DOHH2 (cell line): Measurements from ENCODE around the gene EFCAB13.
"Not testable (repeated sequence)": the region's sequence is repeated elsewhere in the genome, so short reads cannot be mapped to it uniquely, and the experiment has no call there.

Source experiments
- H3F3A ChIP-seq: fragments of 200-600 bp; sonication (generic), shearing (Covaris generic); 2 replicates; pipeline ENCODE4 v1.6.0; 2016; ENCODE audit warnings: antibody characterized with exemption, mild to moderate bottlenecking; ENCODE audit not compliant: control insufficient read depth, insufficient read depth
- H3K27ac ChIP-seq: fragments of 200-600 bp; sonication (generic); 2 replicates; pipeline ENCODE4 v1.5.1; 2014; ENCODE audit warnings: low read depth, mild to moderate bottlenecking, low read length, moderate library complexity
- H3K27me3 ChIP-seq: fragments of 200-600 bp; sonication (generic); 2 replicates; pipeline ENCODE4 v1.6.1; 2014; ENCODE audit warnings: mild to moderate bottlenecking, low read length, mixed read lengths; ENCODE audit not compliant: control insufficient read depth
- H3K36me3 ChIP-seq: fragments of 200-600 bp; sonication (generic); 2 replicates; pipeline ENCODE4 v1.6.1; 2014; ENCODE audit warnings: mild to moderate bottlenecking, low read length, moderate library complexity, mixed read lengths; ENCODE audit not compliant: control insufficient read depth
- H3K4me1 ChIP-seq: fragments of 200-600 bp; sonication (generic); 2 replicates; pipeline ENCODE4 v1.6.1; 2014; ENCODE audit warnings: mild to moderate bottlenecking, low read length, mixed read lengths; ENCODE audit not compliant: control insufficient read depth
- H3K4me2 ChIP-seq: fragments of 200-600 bp; sonication (generic); 2 replicates; pipeline ENCODE4 v1.6.0; 2014; ENCODE audit warnings: mild to moderate bottlenecking, low read length, moderate library complexity
- H3K4me3 ChIP-seq: fragments of 200-600 bp; sonication (generic); 2 replicates; pipeline ENCODE4 v1.5.1; 2014; ENCODE audit warnings: mild to moderate bottlenecking, low read length, mixed read lengths
- H3K79me2 ChIP-seq: fragments of 200-600 bp; sonication (generic); 2 replicates; pipeline ENCODE4 v1.6.1; 2014; ENCODE audit warnings: mild to moderate bottlenecking, low read length, mixed read lengths; ENCODE audit not compliant: control insufficient read depth
- H3K9me2 ChIP-seq: fragments of 200-600 bp; sonication (generic); replicated peaks from 2 replicates; pipeline ENCODE4 v1.6.1; 2014; ENCODE audit warnings: mild to moderate bottlenecking, low read length, mixed read lengths; ENCODE audit not compliant: control insufficient read depth
- H3K9me3 ChIP-seq: fragments of 200-600 bp; sonication (generic); 2 replicates; pipeline ENCODE4 v1.6.1; 2014; ENCODE audit warnings: antibody characterized with exemption, low read length, mixed read lengths; ENCODE audit not compliant: control insufficient read depth, insufficient read depth
- H4K20me1 ChIP-seq: fragments of 200-600 bp; sonication (generic); 2 replicates; pipeline ENCODE4 v1.6.0; 2014; ENCODE audit warnings: low read depth, mild to moderate bottlenecking, antibody characterized with exemption, low read length, moderate library complexity; ENCODE audit not compliant: control insufficient read depth, insufficient read depth
- EZH2phosphoT487 ChIP-seq: fragments of 200-600 bp; sonication (generic); IDR thresholded peaks from 2 replicates; pipeline ENCODE4 v1.6.1; 2017; ENCODE audit warnings: borderline replicate concordance, mild to moderate bottlenecking, antibody characterized with exemption, low read length, moderate library complexity, mixed read lengths
- TF ChIP-seq, protein P1 (sequence below): fragments of 200-600 bp; sonication (generic); IDR thresholded peaks from one replicate; pipeline ENCODE4 v1.5.1; 2014; ENCODE audit warnings: antibody characterized with exemption, mild to moderate bottlenecking, low read depth, low read length; ENCODE audit not compliant: poor library complexity, severe bottlenecking

EFCAB13 gene

DNA sequence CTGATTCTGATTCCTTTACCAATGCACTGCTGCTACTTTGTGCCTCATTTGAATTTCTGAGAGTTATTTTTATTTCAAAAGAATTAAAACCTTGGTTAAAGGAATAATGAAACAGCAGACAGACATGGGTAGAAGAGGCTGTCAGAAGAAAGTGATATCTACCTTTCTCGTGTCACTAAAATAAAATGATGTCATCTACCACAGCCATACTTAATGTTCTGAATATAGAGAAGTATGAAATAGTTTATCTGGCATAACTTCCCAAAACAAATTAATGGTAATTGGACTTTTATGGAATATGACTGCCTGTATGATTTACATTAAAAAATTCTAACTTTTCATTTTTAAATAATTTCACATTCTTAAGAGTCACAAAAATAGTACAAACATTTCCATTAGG is 52.5 kb downstream of the EFCAB13 start:
- H3K79me2 ChIP-seq: no peaks in the 10 kb centered on the region
- no peak overlapping the region for H3K4me3 ChIP-seq
- TF ChIP-seq, protein P1, sequence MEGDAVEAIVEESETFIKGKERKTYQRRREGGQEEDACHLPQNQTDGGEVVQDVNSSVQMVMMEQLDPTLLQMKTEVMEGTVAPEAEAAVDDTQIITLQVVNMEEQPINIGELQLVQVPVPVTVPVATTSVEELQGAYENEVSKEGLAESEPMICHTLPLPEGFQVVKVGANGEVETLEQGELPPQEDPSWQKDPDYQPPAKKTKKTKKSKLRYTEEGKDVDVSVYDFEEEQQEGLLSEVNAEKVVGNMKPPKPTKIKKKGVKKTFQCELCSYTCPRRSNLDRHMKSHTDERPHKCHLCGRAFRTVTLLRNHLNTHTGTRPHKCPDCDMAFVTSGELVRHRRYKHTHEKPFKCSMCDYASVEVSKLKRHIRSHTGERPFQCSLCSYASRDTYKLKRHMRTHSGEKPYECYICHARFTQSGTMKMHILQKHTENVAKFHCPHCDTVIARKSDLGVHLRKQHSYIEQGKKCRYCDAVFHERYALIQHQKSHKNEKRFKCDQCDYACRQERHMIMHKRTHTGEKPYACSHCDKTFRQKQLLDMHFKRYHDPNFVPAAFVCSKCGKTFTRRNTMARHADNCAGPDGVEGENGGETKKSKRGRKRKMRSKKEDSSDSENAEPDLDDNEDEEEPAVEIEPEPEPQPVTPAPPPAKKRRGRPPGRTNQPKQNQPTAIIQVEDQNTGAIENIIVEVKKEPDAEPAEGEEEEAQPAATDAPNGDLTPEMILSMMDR: no peak
- no peak for TF ChIP-seq EZH2phosphoT487
- H3K27ac ChIP-seq: no peak overlapping the region
- no peak overlapping the region for H3K4me2 ChIP-seq
- H3K9me2 ChIP-seq: no peaks in the 10 kb centered on the region
- peaks cover 12% of the 10 kb centered on the region for H3K27me3 ChIP-seq
- H4K20me1 ChIP-seq: no peaks in the 10 kb centered on the region
- no peaks in the 10 kb centered on the region for H3K36me3 ChIP-seq
- H3K4me1 ChIP-seq: no peaks in the 10 kb centered on the region
- H3F3A ChIP-seq: no peaks in the 10 kb centered on the region
- no peaks in the 10 kb centered on the region; the same call in 1 of the 2 replicates for H3K9me3 ChIP-seq

DNA sequence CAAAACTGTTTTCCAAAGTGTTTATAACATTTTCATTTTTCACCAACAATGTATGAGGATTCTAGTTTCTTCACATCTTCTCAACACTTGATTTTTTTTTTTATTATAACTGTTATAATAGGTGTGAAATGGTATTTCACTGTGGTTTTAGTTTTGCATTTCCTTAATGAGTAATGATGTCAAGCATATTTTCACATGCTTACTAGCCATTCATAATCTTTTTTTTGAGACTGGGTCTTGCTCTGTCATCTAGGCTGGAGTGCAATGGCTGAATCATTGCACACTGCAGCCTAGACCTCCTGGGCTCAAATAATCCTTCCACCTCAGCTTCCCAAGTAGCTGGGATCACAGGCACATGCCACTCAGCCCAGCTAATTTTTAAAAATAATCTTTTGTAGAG is 65.1 kb downstream of the EFCAB13 start:
- peaks cover 7% of the 10 kb centered on the region for H3K27me3 ChIP-seq
- H3K79me2 ChIP-seq: no peaks in the 10 kb centered on the region
- H3K36me3 ChIP-seq: no peaks in the 10 kb centered on the region
- H3K4me1 ChIP-seq: no peaks in the 10 kb centered on the region
- H3K4me3 ChIP-seq: no peak overlapping the region
- H3K27ac ChIP-seq: no peak overlapping the region
- no peak for TF ChIP-seq EZH2phosphoT487
- TF ChIP-seq, protein P1: no peak
- H3K9me2 ChIP-seq: no peaks in the 10 kb centered on the region
- H4K20me1 ChIP-seq: no peaks in the 10 kb centered on the region
- no peak overlapping the region for H3K4me2 ChIP-seq
- no peaks in the 10 kb centered on the region for H3K9me3 ChIP-seq
- no peaks in the 10 kb centered on the region for H3F3A ChIP-seq

DNA sequence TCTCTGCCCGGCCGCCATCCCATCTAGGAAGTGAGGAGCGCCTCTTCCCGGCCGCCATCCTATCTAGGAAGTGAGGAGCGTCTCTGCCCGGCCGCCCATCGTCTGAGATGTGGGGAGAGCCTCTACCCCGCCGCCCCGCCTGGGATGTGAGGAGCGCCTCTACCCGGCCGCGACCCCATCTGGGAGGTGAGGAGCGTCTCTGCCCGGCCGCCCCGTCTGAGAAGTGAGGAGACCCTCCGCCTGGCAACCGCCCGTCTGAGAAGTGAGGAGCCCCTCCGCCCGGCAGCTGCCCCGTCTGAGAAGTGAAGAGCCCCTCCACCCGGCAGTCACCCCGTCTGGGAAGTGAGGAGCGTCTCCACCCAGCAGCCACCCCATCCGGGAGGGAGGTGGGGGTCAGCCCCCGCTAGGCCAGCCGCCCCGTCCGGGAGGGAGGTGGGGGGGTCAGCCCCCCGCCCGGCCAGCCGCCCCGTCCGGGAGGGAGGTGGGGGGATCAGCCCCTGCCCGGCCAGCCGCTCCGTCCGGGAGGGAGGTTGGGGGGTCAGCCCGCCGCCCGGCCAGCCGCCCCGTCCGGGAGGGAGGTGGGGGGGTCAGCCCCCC is 73.9 kb downstream of the EFCAB13 start:
- H3K27ac ChIP-seq, H3K9me2 ChIP-seq, H3K4me1 ChIP-seq, H3K79me2 ChIP-seq, H3K36me3 ChIP-seq, H3F3A ChIP-seq, H3K4me3 ChIP-seq, H3K4me2 ChIP-seq, H4K20me1 ChIP-seq, H3K9me3 ChIP-seq: not testable (repeated sequence)
- H3K27me3 ChIP-seq: peaks cover 20% of the 10 kb centered on the region

DNA sequence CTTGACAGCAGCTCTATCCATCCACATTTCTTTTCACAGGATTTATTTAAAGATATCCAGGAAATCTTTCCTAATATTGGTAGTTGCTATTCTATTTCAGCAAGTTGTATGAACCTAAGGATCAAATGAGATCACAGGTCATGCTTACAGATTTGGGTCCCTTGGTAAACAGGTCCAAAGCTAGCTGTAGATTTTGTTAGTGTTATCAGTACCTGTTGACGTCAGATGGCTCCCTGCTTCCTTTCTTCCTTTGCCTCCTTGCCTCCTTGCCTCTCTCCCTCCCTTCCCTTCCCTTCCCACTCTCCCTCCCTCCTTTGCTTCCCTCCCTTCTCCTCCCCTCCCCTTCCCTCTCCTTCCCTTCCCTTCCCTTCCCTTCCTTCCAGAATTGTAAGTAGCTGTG is 76.6 kb downstream of the EFCAB13 start:
- Histone ChIP-seq H3F3A (no peaks in the 10 kb centered on the region), H3K79me2 (no peaks in the 10 kb centered on the region), H3K4me2 (no peak overlapping the region), H3K9me3 (no peaks in the 10 kb centered on the region), H3K27me3 (peaks cover 23% of the 10 kb centered on the region), H3K4me1 (peaks cover 13% of the 10 kb centered on the region), H3K9me2 (no peaks in the 10 kb centered on the region), H4K20me1 (no peaks in the 10 kb centered on the region), H3K4me3 (no peak overlapping the region), H3K36me3 (no peaks in the 10 kb centered on the region), H3K27ac (no peak overlapping the region)
- no peak for TF ChIP-seq EZH2phosphoT487
- TF ChIP-seq, protein P1: no peak
